Head of caudate nucleus (tissue), 42 donors: ENCODE data around the gene CASD1.

Source experiments
- DNase-seq, 42 donors: peaks; one replicate each; pipeline versions ENCODE4 v3.0.0 to v3.0.0-alpha.2; 2020 to 2021; ENCODE audit warnings: mixed read lengths in 7 of 42
- intact Hi-C: fragments of 100-400 bp; cut with DNase I; formaldehyde crosslinking; loops from one replicate; pipeline ENCODE4 v1.15.0; 2022

CASD1 gene

GRCh38 chr7:94567396-94567795 lies 57.8 kb downstream of the CASD1 start:
- intact Hi-C loops = no loop called here
- DNase-seq = no peak

DNA sequence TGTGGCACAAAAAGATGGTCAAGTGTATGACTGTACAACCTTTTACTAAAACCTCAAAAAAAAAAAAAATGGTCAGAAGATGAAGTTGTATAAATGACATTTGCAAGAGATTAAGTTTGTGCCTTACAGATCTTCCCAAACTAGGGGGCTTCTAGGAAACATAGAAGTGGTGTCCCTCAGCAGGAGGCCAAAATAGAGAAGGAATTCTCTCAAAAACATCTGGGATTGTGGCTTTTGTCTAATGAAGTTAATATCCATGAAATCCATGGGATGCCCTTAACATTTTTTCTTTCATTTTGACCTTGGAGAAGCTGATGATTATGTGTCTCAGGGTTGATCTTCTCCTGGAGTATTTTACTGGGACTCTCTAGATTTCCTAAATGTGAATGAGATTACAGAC lies 62.2 kb downstream of the CASD1 start:
- intact Hi-C loops = no loop called here
- no peak for DNase-seq

GRCh38 chr7:94575646-94576045 lies 66.0 kb downstream of the CASD1 start:
- no peak for DNase-seq
- intact Hi-C loops = no loop called here

GRCh38 chr7:94576316-94576715 lies 66.7 kb downstream of the CASD1 start:
- intact Hi-C loops = no loop called here
- DNase-seq = no peak

GRCh38 chr7:94577357-94577756 lies 67.7 kb downstream of the CASD1 start:
- no peak for DNase-seq
- intact Hi-C loops = no loop called here

DNA sequence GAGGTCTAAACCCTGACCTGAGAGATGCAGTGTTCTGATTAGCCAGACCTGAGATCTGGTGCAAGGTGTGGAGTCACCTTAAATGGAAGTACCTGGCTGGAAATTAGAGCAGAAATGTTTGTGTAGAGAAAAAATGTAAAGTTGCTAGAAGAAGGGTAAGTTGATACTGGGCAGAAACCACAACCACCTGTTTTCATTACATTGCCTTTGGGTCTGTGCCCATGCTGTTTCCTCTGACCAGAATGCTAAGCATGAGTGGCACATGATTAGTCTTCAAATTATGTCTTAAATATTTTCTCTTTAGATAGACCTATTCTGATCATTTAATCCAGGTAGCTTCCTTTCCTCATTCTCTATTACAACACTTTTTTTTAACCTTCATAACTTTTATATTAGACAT lies 69.0 kb downstream of the CASD1 start:
- intact Hi-C loops = no loop called here
- no peak for DNase-seq

DNA sequence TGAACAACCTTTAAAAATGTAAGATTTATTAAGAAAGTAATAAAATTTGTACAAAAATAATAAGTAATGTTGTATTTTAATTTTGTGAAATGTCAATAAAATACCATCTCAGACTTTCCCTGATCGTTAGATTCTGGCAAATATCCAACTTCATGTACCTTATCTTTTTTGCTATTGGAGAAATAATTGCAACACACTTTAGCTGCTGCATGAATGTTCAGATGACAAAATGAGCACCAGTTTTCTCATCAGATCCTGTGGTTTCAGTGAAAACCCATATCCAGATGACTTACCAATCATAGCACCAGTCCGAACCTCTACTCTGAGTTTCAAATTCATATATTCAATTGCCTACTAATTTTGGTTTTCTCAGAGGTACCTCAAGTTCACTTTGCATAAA lies 69.9 kb downstream of the CASD1 start:
- intact Hi-C loops = no loop called here
- no peak for DNase-seq

- no peak for DNase-seq
- intact Hi-C loops = no loop called here
Measured at GRCh38 chr7:94580601-94581000, 71.0 kb downstream of the CASD1 start.

DNA sequence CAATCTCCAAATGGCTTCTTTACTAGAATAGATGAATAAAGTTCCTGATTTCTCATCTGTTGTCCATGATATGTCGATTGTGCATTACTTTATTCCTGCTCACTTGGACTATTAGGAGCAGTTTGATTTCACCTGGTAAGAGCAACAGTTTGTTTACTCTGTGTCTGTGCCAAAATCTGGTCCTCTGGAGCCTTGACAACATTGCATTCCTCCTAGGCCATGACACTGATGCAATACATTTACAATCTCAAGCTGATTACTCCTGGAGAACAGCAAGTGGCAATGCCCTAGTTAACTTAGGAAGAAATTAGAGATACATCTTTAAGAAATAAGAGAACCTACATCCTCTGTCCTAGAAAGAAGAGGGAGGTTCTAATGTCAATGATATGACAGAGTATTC lies 74.5 kb downstream of the CASD1 start:
- intact Hi-C loops = no loop called here
- DNase-seq = no peak

DNA sequence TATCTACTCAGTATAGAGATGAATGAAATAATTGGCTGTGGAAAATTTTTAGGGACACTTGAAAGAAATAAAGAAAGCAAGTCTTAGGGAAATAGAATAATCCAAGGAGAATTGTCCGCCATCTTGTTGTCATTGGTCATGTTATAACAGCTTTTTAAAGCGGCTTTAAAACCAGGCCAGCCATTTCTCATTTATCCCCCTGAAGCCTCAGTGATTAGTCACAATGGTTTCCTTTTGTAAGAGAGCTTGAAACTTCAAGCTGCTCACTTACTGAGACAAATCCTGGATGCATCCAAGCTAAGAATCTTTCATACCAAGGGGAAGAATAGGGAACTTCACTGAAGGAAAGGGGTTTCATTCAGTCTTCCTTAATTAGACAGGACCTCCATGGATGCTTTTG lies 78.5 kb downstream of the CASD1 start:
- no peak for DNase-seq
- intact Hi-C loops = no loop called here

- intact Hi-C loops = no loop called here
- no peak for DNase-seq
Measured at GRCh38 chr7:94590526-94591162, 81.0 kb downstream of the CASD1 start.

- intact Hi-C loops = no loop called here
- DNase-seq = no peak
Measured at GRCh38 chr7:94591176-94591575, 81.6 kb downstream of the CASD1 start.

GRCh38 chr7:94594882-94595281 lies 85.3 kb downstream of the CASD1 start:
- intact Hi-C loops = no loop called here
- no peak for DNase-seq

GRCh38 chr7:94595717-94596116 lies 86.1 kb downstream of the CASD1 start:
- intact Hi-C loops = no loop called here
- DNase-seq = peak in 1 of 42 donors; percentile 9

- no peak for DNase-seq
- intact Hi-C loops = no loop called here
Measured at GRCh38 chr7:94600267-94600666, 90.7 kb downstream of the CASD1 start.

GRCh38 chr7:94602181-94602580 lies 92.6 kb downstream of the CASD1 start:
- DNase-seq = no peak
- intact Hi-C loops = no loop called here

- no peak for DNase-seq
- intact Hi-C loops = no loop called here
Measured at GRCh38 chr7:94605031-94605430, 95.4 kb downstream of the CASD1 start.
